Body of pancreas (tissue), 4 donors: ENCODE data around the gene IGF1R.

Source experiments
- POLR2A ChIP-seq, 3 donors: fragments of 450-650 bp; IDR thresholded peaks; one replicate each; pipeline ENCODE4 v1.6.1; 2016; ENCODE audit warnings: antibody characterized with exemption in 3 of 3, mild to moderate bottlenecking in 2 of 3
- TF ChIP-seq, protein P1 (sequence below), 7 experiments: fragments of 450-650 bp in 4 of 7; fragments of 200-600 bp in 3 of 7; sonication (generic) in 3 of 7; IDR thresholded peaks; one replicate each; pipeline ENCODE4 v1.5.1; 2016 to 2019; ENCODE audit warnings: antibody characterized with exemption in 7 of 7

DNA sequence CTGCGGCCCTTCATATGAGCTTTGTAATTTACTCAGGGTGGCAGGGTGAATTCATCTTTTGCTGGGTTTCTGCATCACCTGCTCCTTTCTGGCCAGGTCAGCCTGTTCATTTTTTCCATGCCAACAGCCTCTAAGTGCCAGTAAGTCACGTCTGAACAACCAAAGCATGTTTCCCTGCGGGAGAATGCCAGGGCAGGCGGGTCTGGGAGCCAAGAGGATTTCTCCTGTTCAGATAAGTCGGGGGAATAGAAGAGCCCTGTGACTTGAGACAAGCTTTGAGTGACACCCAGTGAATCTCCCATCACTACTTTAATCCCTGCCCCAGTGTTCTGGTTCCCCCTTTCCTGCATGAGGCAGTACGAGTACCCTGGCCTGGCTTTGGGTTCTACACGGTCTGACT is 206.2 kb downstream of the IGF1R start:
- TF ChIP-seq, protein P1, sequence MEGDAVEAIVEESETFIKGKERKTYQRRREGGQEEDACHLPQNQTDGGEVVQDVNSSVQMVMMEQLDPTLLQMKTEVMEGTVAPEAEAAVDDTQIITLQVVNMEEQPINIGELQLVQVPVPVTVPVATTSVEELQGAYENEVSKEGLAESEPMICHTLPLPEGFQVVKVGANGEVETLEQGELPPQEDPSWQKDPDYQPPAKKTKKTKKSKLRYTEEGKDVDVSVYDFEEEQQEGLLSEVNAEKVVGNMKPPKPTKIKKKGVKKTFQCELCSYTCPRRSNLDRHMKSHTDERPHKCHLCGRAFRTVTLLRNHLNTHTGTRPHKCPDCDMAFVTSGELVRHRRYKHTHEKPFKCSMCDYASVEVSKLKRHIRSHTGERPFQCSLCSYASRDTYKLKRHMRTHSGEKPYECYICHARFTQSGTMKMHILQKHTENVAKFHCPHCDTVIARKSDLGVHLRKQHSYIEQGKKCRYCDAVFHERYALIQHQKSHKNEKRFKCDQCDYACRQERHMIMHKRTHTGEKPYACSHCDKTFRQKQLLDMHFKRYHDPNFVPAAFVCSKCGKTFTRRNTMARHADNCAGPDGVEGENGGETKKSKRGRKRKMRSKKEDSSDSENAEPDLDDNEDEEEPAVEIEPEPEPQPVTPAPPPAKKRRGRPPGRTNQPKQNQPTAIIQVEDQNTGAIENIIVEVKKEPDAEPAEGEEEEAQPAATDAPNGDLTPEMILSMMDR (IDR thresholded peaks at IDR 0.05), result no peak
- TF ChIP-seq POLR2A (IDR thresholded peaks at IDR 0.05), result no peak
